ENCODE measurements around the gene INSIG2. TPM values are rescaled to one million over a fixed set of nuclear protein-coding genes. Genes with fewer than 3 reads are reported as not detected.

INSIG2 gene
- total and polyA plus RNA-seq, 2 of the 8 experiments (the other 6 are each of a cell fraction or from before 2014, with no cell fraction given), result 7.0 to 11.2 TPM

DNA sequence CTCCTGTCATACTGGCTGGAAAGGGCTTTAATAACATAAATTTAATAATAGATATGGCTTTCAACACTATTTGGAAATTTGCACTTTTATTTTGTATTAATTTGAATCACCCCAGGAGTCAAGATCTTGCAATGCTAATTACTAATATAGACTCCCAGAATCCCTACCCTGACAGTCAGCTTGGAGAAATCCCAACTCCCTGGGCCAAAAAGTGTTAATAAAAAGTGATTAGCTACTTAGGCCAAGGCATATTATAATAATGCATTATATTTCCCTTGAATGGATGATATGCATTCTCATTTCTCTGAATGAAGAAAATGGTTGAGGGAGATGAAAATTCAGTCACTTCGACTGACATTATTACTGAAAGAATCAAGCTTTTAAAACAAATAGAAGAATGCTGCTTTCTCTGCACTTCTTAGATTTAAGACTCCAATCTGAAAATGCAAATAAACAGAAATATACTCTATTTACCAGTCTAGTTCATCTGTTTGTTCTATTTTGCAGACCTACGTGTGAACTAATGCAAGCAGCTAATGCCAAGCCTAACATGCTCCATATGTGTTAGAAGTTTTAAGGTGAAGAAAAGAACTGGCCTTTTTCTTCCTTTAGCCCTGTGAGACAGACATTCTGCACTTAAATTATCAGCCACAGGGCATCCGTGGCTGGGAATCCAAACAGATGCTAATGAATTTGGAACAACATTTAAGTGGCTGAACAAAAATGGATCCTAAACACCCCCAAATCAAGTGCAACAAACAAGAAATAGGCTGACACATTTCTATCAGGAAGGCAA is 33.9 kb upstream of the INSIG2 start (continued):
- TF ChIP-seq RAD21 (IDR thresholded peaks at IDR 0.05 in 1 of 2, conservative IDR thresholded peaks at IDR 0.05 in 1 of 2; ENCODE audit: low read depth in 2 of 2, low read length in 2 of 2), result no peak
- TF ChIP-seq YY1 (IDR thresholded peaks at IDR 0.05; ENCODE audit: low read depth, low read length), result no peak
- TF ChIP-seq, protein P1, sequence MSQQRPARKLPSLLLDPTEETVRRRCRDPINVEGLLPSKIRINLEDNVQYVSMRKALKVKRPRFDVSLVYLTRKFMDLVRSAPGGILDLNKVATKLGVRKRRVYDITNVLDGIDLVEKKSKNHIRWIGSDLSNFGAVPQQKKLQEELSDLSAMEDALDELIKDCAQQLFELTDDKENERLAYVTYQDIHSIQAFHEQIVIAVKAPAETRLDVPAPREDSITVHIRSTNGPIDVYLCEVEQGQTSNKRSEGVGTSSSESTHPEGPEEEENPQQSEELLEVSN (IDR thresholded peaks at IDR 0.05), result no peak
- TF ChIP-seq MAFK (IDR thresholded peaks at IDR 0.05; ENCODE audit: low read depth, low read length), result no peak
- TF ChIP-seq KDM5A (IDR thresholded peaks at IDR 0.05; ENCODE audit: low read length), result no peak
- TF ChIP-seq, protein P2, sequence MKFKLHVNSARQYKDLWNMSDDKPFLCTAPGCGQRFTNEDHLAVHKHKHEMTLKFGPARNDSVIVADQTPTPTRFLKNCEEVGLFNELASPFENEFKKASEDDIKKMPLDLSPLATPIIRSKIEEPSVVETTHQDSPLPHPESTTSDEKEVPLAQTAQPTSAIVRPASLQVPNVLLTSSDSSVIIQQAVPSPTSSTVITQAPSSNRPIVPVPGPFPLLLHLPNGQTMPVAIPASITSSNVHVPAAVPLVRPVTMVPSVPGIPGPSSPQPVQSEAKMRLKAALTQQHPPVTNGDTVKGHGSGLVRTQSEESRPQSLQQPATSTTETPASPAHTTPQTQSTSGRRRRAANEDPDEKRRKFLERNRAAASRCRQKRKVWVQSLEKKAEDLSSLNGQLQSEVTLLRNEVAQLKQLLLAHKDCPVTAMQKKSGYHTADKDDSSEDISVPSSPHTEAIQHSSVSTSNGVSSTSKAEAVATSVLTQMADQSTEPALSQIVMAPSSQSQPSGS (IDR thresholded peaks at IDR 0.05; ENCODE audit: low read length), result no peak
- TF ChIP-seq SIX5 (IDR thresholded peaks at IDR 0.05; ENCODE audit: low read depth, low read length), result no peak
- no peak for TF ChIP-seq HDAC6 (IDR thresholded peaks at IDR 0.05; ENCODE audit: low read depth, low read length)
